Measurements from ENCODE around the gene ZDHHC9. TPM values are rescaled to one million over a fixed set of nuclear protein-coding genes. Genes with fewer than 3 reads are reported as not detected.
A peak's percentile ranks its signal among the peaks of the same experiment; 100 is the strongest.

The ZDHHC9 gene
- total RNA-seq, 2 donors from 2014 or later: 12.6 to 12.8 TPM

- Mint-ChIP-seq H3K27me3 (ENCODE audit: low read depth) (peaks cover 16% of the 10 kb centered on the region), H3K4me3 (no peak overlapping the region), H3K27ac (peak overlapping the region; percentile 46), H3K9me3 (no peaks in the 10 kb centered on the region), H3K4me1 (ENCODE audit: low read depth) (peaks cover 7% of the 10 kb centered on the region), H3K36me3 (ENCODE audit: insufficient read depth in 2 of 2) (no peaks in the 10 kb centered on the region)
- DNase-seq (no peak), ATAC-seq (replicated peaks in 1 of 2) (no peak)
Measured at GRCh38 chrX:129836827-129837226, 6.9 kb downstream of the ZDHHC9 start.

- ATAC-seq (replicated peaks in 1 of 2) (no peak), DNase-seq (no peak)
- Mint-ChIP-seq H3K27ac (no peak overlapping the region), H3K4me3 (no peak overlapping the region), H3K4me1 (ENCODE audit: low read depth) (no peaks in the 10 kb centered on the region), H3K9me3 (no peaks in the 10 kb centered on the region), H3K36me3 (ENCODE audit: insufficient read depth in 2 of 2) (no peaks in the 10 kb centered on the region), H3K27me3 (ENCODE audit: low read depth) (peaks cover 5% of the 10 kb centered on the region)
Measured at GRCh38 chrX:129833153-129833990, 10.3 kb downstream of the ZDHHC9 start.

DNA sequence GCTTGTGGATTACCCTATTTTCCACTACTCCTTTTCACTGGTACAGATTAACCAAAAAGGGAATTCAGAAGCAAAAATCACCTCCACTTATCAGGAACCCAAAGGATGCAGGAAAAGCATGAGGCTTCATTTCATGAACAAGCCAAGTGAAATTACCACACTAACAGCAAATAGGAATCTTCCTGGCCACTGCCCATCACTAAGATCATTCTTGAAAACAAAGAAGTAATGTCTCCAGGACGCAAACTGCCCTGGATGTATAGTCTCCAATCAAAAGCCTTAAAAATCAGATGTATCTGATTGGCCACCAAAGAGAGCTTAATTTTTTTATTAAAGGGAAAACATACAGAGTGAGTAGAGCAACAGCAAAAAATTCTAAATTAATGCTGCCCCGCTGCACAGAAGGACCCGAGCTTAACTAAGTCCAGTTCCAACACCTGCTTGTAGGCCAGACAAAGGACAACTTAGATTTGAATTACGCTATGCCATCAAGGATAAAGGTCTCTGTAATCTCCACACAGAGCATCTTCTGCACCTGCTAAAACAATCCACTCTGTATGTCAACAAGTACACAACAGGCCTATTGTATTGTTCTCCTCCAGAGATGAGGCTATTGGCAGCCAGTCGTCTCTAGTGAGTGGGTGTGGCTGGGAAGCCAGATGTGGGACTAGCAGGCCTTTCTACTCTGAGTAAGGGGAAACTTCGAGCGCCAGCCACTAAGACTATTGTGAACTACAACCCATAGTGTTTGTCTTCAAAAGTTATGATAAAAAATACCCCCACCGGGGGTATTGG, 12.4 kb downstream of the ZDHHC9 start:
- Mint-ChIP-seq H3K4me1 (ENCODE audit: low read depth) (peaks cover 1% of the 10 kb centered on the region), H3K27ac (no peak overlapping the region), H3K27me3 (ENCODE audit: low read depth) (peaks cover 9% of the 10 kb centered on the region), H3K36me3 (ENCODE audit: insufficient read depth in 2 of 2) (no peaks in the 10 kb centered on the region), H3K4me3 (no peak overlapping the region), H3K9me3 (no peaks in the 10 kb centered on the region)
- ATAC-seq (replicated peaks in 1 of 2) (no peak), DNase-seq (no peak)

DNA sequence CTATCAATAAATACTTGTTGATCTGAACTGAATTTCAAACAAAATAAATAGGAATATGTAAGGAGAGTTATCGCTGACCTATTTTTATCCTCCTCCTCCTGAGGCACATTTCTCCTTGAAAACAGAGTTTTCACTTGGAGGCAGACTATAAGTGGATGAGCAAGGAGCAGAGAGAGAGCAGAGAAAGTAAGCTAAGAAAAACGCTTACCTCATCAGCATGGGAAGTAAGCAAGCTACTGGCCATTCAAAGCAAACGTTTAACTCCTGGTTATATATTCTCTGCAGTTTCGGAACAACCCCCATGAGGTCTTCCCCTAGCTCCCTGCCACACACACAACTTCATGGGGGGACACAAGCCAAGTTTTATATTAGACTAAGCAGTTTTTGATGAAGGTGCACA, 13.2 kb downstream of the ZDHHC9 start:
- ATAC-seq (replicated peaks in 1 of 2) (no peak), DNase-seq (no peak)
- H3K4me3 Mint-ChIP-seq: no peak overlapping the region
- no peaks in the 10 kb centered on the region for H3K36me3 Mint-ChIP-seq (ENCODE audit: insufficient read depth in 2 of 2)
- H3K4me1 Mint-ChIP-seq (ENCODE audit: low read depth): peaks cover 9% of the 10 kb centered on the region
- no peak overlapping the region for H3K27ac Mint-ChIP-seq
- H3K9me3 Mint-ChIP-seq: no peaks in the 10 kb centered on the region
- peaks cover 9% of the 10 kb centered on the region for H3K27me3 Mint-ChIP-seq (ENCODE audit: low read depth)

- DNase-seq (no peak), ATAC-seq (replicated peaks in 1 of 2) (no peak)
- Mint-ChIP-seq H3K9me3 (no peaks in the 10 kb centered on the region), H3K27ac (no peak overlapping the region), H3K36me3 (ENCODE audit: insufficient read depth in 2 of 2) (peaks cover 2 to 3% of the 10 kb centered on the region in 2 donors), H3K4me3 (no peak overlapping the region), H3K27me3 (ENCODE audit: low read depth) (peaks cover 9% of the 10 kb centered on the region), H3K4me1 (ENCODE audit: low read depth) (peaks cover 15% of the 10 kb centered on the region)
Measured at GRCh38 chrX:129825746-129826505, 17.8 kb downstream of the ZDHHC9 start.

DNA sequence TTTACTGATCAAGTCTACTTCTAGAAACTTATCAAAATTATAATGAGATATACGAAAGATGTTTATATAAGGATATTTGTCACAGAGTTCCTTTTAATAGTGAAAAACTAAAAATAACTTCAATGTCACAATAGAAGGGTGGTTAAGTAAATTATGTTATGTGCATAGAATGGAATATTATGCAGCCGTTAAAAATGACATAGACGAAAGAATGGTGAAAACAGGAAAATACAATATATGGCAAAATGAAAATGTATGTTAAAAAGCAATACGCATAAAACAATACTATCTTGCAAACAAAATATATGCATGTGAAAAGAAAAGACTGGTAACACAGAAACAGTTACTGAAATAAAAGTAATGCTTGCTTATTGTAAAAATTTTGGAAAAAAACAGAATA, 19.1 kb downstream of the ZDHHC9 start:
- Mint-ChIP-seq H3K9me3 (no peaks in the 10 kb centered on the region), H3K27ac (no peak overlapping the region)

GRCh38 chrX:129823522-129823921, 20.2 kb downstream of the ZDHHC9 start:
- ATAC-seq (replicated peaks in 1 of 2): peak; percentile 44 to 64

More for the DNA sequence above, 19.1 kb downstream of the ZDHHC9 start:
- DNase-seq: no peak
- Mint-ChIP-seq H3K4me1 (ENCODE audit: low read depth) (peaks cover 15% of the 10 kb centered on the region), H3K4me3 (no peak overlapping the region), H3K27me3 (ENCODE audit: low read depth) (peaks cover 9% of the 10 kb centered on the region), H3K36me3 (ENCODE audit: insufficient read depth in 2 of 2) (peaks cover 2 to 3% of the 10 kb centered on the region in 2 donors)
- ATAC-seq (replicated peaks in 1 of 2): no peak

GRCh38 chrX:129823115-129823514, 20.6 kb downstream of the ZDHHC9 start:
- peaks cover 15% of the 10 kb centered on the region for H3K4me1 Mint-ChIP-seq (ENCODE audit: low read depth)
- H3K36me3 Mint-ChIP-seq (ENCODE audit: insufficient read depth in 2 of 2): peaks cover 2 to 3% of the 10 kb centered on the region in 2 donors
- ATAC-seq (replicated peaks in 1 of 2) (peak; percentile 78 to 86), DNase-seq (peak; percentile 55 to 64)
- peaks cover 4% of the 10 kb centered on the region for H3K27me3 Mint-ChIP-seq (ENCODE audit: low read depth)
- no peak overlapping the region for H3K4me3 Mint-ChIP-seq
- peak overlapping the region; percentile 87 for H3K27ac Mint-ChIP-seq
- H3K9me3 Mint-ChIP-seq: no peaks in the 10 kb centered on the region

More at GRCh38 chrX:129823522-129823921, 20.2 kb downstream of the ZDHHC9 start:
- H3K9me3 Mint-ChIP-seq: no peaks in the 10 kb centered on the region
- peaks cover 2 to 3% of the 10 kb centered on the region in 2 donors for H3K36me3 Mint-ChIP-seq (ENCODE audit: insufficient read depth in 2 of 2)
- peak overlapping the region; percentile 69 to 75 for H3K4me3 Mint-ChIP-seq
- peak overlapping the region; percentile 87 for H3K27ac Mint-ChIP-seq
- peak; percentile 11 to 19 for DNase-seq
- peaks cover 5% of the 10 kb centered on the region for H3K27me3 Mint-ChIP-seq (ENCODE audit: low read depth)
- peaks cover 15% of the 10 kb centered on the region for H3K4me1 Mint-ChIP-seq (ENCODE audit: low read depth)

GRCh38 chrX:129818123-129818522, 25.6 kb downstream of the ZDHHC9 start:
- H3K27me3 Mint-ChIP-seq (ENCODE audit: low read depth): peaks cover 7% of the 10 kb centered on the region
- no peaks in the 10 kb centered on the region for H3K4me1 Mint-ChIP-seq (ENCODE audit: low read depth)

GRCh38 chrX:129813662-129814368, 29.9 kb downstream of the ZDHHC9 start:
- no peak for DNase-seq
- no peak overlapping the region for H3K4me3 Mint-ChIP-seq
- H3K27ac Mint-ChIP-seq: no peak overlapping the region

More at GRCh38 chrX:129818123-129818522, 25.6 kb downstream of the ZDHHC9 start:
- Mint-ChIP-seq H3K4me3 (no peak overlapping the region), H3K9me3 (no peaks in the 10 kb centered on the region), H3K36me3 (ENCODE audit: insufficient read depth in 2 of 2) (peaks cover 1 to 3% of the 10 kb centered on the region in 2 donors), H3K27ac (no peak overlapping the region)
- no peak for ATAC-seq (replicated peaks in 1 of 2)
- DNase-seq: no peak

GRCh38 chrX:129808829-129809796, 34.6 kb downstream of the ZDHHC9 start:
- DNase-seq (no peak), ATAC-seq (replicated peaks in 1 of 2) (peak; percentile 42 to 51)
- Mint-ChIP-seq H3K27me3 (ENCODE audit: low read depth) (peaks cover 7% of the 10 kb centered on the region), H3K27ac (peak overlapping the region; percentile 63), H3K4me3 (peak overlapping the region in 1 of 2 donors; percentile 45), H3K4me1 (ENCODE audit: low read depth) (peaks cover 17% of the 10 kb centered on the region), H3K9me3 (no peaks in the 10 kb centered on the region), H3K36me3 (ENCODE audit: insufficient read depth in 2 of 2) (peaks cover 0 to 4% of the 10 kb centered on the region in 2 donors)

More at GRCh38 chrX:129813662-129814368, 29.9 kb downstream of the ZDHHC9 start:
- ATAC-seq (replicated peaks in 1 of 2): no peak
- Mint-ChIP-seq H3K36me3 (ENCODE audit: insufficient read depth in 2 of 2) (peaks cover 0 to 2% of the 10 kb centered on the region in 2 donors), H3K9me3 (no peaks in the 10 kb centered on the region), H3K4me1 (ENCODE audit: low read depth) (peaks cover 8% of the 10 kb centered on the region), H3K27me3 (ENCODE audit: low read depth) (peaks cover 7% of the 10 kb centered on the region)
